ENCODE results near the gene TMEM98.

GRCh38 chr17:32962320-32962711, 34.4 kb downstream of the TMEM98 start:
- TF ChIP-seq CTCF (conservative IDR thresholded peaks at IDR 0.05; ENCODE audit: low read length) (no peak), EZH2phosphoT487 (IDR thresholded peaks at IDR 0.05; ENCODE audit: borderline replicate concordance) (no peak)

All from Loucy (cell line).